Measurements from ENCODE around the gene AKAP13.

The AKAP13 gene

GRCh38 chr15:85604194-85604593, 223.8 kb downstream of the AKAP13 start:
- no peak for DNase-seq

- DNase-seq = no peak
Measured at GRCh38 chr15:85606738-85607137, 226.3 kb downstream of the AKAP13 start.

- DNase-seq = no peak
Measured at GRCh38 chr15:85607141-85607806, 226.9 kb downstream of the AKAP13 start.

- no peak for DNase-seq
Measured at GRCh38 chr15:85607842-85608241, 227.4 kb downstream of the AKAP13 start.

- DNase-seq = no peak
Measured at GRCh38 chr15:85609492-85609891, 229.1 kb downstream of the AKAP13 start.

GRCh38 chr15:85611361-85611760, 231.0 kb downstream of the AKAP13 start:
- DNase-seq = no peak

GRCh38 chr15:85614059-85614458, 233.7 kb downstream of the AKAP13 start:
- no peak for DNase-seq

GRCh38 chr15:85615930-85616329, 235.5 kb downstream of the AKAP13 start:
- DNase-seq = no peak

- no peak for DNase-seq
Measured at GRCh38 chr15:85616549-85617110, 236.2 kb downstream of the AKAP13 start.

- DNase-seq = no peak
Measured at GRCh38 chr15:85618228-85618505, 237.8 kb downstream of the AKAP13 start.

- DNase-seq = no peak
Measured at GRCh38 chr15:85618956-85619491, 238.6 kb downstream of the AKAP13 start.

GRCh38 chr15:85619992-85620689, 239.7 kb downstream of the AKAP13 start:
- DNase-seq = no peak

GRCh38 chr15:85620690-85621049, 240.3 kb downstream of the AKAP13 start:
- no peak for DNase-seq

GRCh38 chr15:85621094-85621493, 240.7 kb downstream of the AKAP13 start:
- no peak for DNase-seq

GRCh38 chr15:85622221-85622831, 241.9 kb downstream of the AKAP13 start:
- no peak for DNase-seq

GRCh38 chr15:85623315-85624049, 243.1 kb downstream of the AKAP13 start:
- DNase-seq = no peak

- no peak for DNase-seq
Measured at GRCh38 chr15:85624291-85624801, 243.9 kb downstream of the AKAP13 start.

- no peak for DNase-seq
Measured at GRCh38 chr15:85625166-85625830, 244.9 kb downstream of the AKAP13 start.

GRCh38 chr15:85625856-85626255, 245.5 kb downstream of the AKAP13 start:
- DNase-seq = no peak

- DNase-seq = no peak
Measured at GRCh38 chr15:85627213-85627935, 247.0 kb downstream of the AKAP13 start.

GRCh38 chr15:85630311-85630710, 249.9 kb downstream of the AKAP13 start:
- DNase-seq = no peak

GRCh38 chr15:85631018-85631417, 250.6 kb downstream of the AKAP13 start:
- DNase-seq = no peak

Measured in cortex of kidney (tissue), 1 donor.